Hepatocyte (in vitro differentiated cells): Measurements from ENCODE around the gene TYR. TPM values are rescaled to one million over a fixed set of nuclear protein-coding genes. Genes with fewer than 3 reads are reported as not detected.
"Not testable (repeated sequence)": the region's sequence is repeated elsewhere in the genome, so short reads cannot be mapped to it uniquely, and the experiment has no call there.

Source experiments
- DNase-seq: peaks from one replicate; pipeline ENCODE4 v3.0.0-alpha.2; 2016; ENCODE audit warnings: low spot score
- H2AFZ ChIP-seq: fragments of 200-600 bp; sonication (generic); 2 replicates; pipeline ENCODE4 v1.6.0; 2016; ENCODE audit warnings: antibody characterized with exemption, mild to moderate bottlenecking
- H3K27ac ChIP-seq: fragments of 200-600 bp; sonication (generic); 2 replicates; pipeline ENCODE4 v1.5.1; 2016; ENCODE audit warnings: mild to moderate bottlenecking
- H3K27me3 ChIP-seq: fragments of 200-600 bp; sonication (generic); 2 replicates; pipeline ENCODE4 v1.6.1; 2016
- H3K36me3 ChIP-seq: fragments of 200-600 bp; sonication (generic); replicated peaks from 2 replicates; pipeline ENCODE4 v1.5.1; 2016; ENCODE audit warnings: low read depth; ENCODE audit not compliant: insufficient read depth
- H3K4me1 ChIP-seq: fragments of 200-600 bp; sonication (generic); 2 replicates; pipeline ENCODE4 v1.5.1; 2016; ENCODE audit warnings: mild to moderate bottlenecking, moderate library complexity; ENCODE audit not compliant: insufficient read depth
- H3K4me2 ChIP-seq: fragments of 200-600 bp; sonication (generic); 2 replicates; pipeline ENCODE4 v1.6.0; 2016
- H3K4me3 ChIP-seq: fragments of 200-600 bp; sonication (generic); 2 replicates; pipeline ENCODE4 v1.5.1; 2016; ENCODE audit warnings: mild to moderate bottlenecking
- H3K79me2 ChIP-seq: fragments of 200-600 bp; sonication (generic); 2 replicates; pipeline ENCODE4 v1.6.0; 2017; ENCODE audit warnings: mild to moderate bottlenecking
- H3K9me2 ChIP-seq: fragments of 200-600 bp; sonication (generic); replicated peaks from 2 replicates; pipeline ENCODE4 v1.6.0; 2017; ENCODE audit warnings: mild to moderate bottlenecking; ENCODE audit not compliant: insufficient read depth
- H3K9me3 ChIP-seq: fragments of 200-600 bp; sonication (generic); 2 replicates; pipeline ENCODE4 v1.5.1; 2016; ENCODE audit warnings: low read depth, mild to moderate bottlenecking
- H4K20me1 ChIP-seq: fragments of 200-600 bp; sonication (generic); 2 replicates; pipeline ENCODE4 v1.6.0; 2016; ENCODE audit warnings: mild to moderate bottlenecking; ENCODE audit not compliant: insufficient read depth, poor library complexity, severe bottlenecking
- CTCF ChIP-seq: fragments of 200-600 bp; sonication (generic); IDR thresholded peaks from 2 replicates; pipeline ENCODE4 v1.5.1; 2016; ENCODE audit warnings: antibody characterized with exemption, mild to moderate bottlenecking; ENCODE audit not compliant: poor library complexity
- EZH2 ChIP-seq: fragments of 200-600 bp; sonication (generic); IDR thresholded peaks from 2 replicates; pipeline ENCODE4 v1.6.1; 2016; ENCODE audit warnings: antibody characterized with exemption, mild to moderate bottlenecking, borderline replicate concordance
- EZH2phosphoT487 ChIP-seq: fragments of 200-600 bp; sonication (generic); IDR thresholded peaks from one replicate; pipeline ENCODE4 v1.6.1; 2018; ENCODE audit warnings: antibody characterized with exemption, mild to moderate bottlenecking, low read depth, moderate library complexity; ENCODE audit not compliant: unreplicated experiment, severe bottlenecking
- WGBS: methylation state at CpG from one replicate; pipeline ENCODE4 v1.1.6; 2016; ENCODE audit warnings: low lambda C conversion rate; ENCODE audit errors: missing lambda C conversion rate; 5-methylcytosine and 5-hydroxymethylcytosine counted together
- polyA plus RNA-seq: library from polyadenylated mRNA; unstranded; fragments of >200 nt; fragmentation: Nextera tagmentation; extraction: Ambion mirVana; gene quantifications from 2 replicates; pipeline ENCODE4 v1.2.1, GENCODE V29; 2016
- total RNA-seq: library from RNA; depleted of rRNA; stranded (reverse); fragments of >200 nt; gene quantifications from 2 replicates; pipeline ENCODE4 v1.2.3, GENCODE V29; 2014

TYR gene
- total and polyA plus RNA-seq, 2 experiments from 2014 or later, result not detected

GRCh38 chr11:89220684-89221339 is 43.1 kb downstream of the TYR start:
- Histone ChIP-seq H3K27me3 (no peaks in the 10 kb centered on the region), H3K27ac (no peak overlapping the region), H2AFZ (no peak overlapping the region), H3K9me3 (no peaks in the 10 kb centered on the region), H3K4me1 (no peaks in the 10 kb centered on the region), H3K36me3 (no peaks in the 10 kb centered on the region), H3K9me2 (no peaks in the 10 kb centered on the region), H3K4me2 (no peak overlapping the region), H3K79me2 (no peaks in the 10 kb centered on the region), H3K4me3 (no peak overlapping the region), H4K20me1 (no peaks in the 10 kb centered on the region)
- DNase-seq, result no peak
- TF ChIP-seq CTCF (no peak), EZH2phosphoT487 (no peak), EZH2 (no peak)
- WGBS, result 80% methylated on average over 8 of the region's 8 CpGs

DNA sequence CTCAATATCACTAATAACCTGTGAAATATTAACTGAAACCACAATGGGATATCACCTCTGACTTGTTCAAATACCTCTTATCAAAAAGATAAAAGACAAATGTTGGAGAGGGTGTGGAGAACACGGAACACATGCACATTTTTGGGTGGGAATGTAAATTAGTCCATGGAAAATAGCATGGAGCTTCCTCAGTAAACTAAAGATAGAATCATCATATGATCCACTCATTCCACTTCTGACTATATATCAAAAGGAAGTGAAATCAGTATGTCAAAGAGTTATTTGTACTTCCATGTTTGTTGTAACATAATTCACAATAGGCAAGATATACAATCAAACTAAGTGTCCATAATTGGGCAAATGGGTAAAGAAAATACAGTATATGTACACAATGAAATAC is 57.4 kb downstream of the TYR start:
- Histone ChIP-seq H3K27me3 (no peaks in the 10 kb centered on the region), H3K9me2 (no peaks in the 10 kb centered on the region), H3K4me2 (no peak overlapping the region), H4K20me1 (no peaks in the 10 kb centered on the region), H3K79me2 (no peaks in the 10 kb centered on the region), H2AFZ (no peak overlapping the region), H3K36me3 (no peaks in the 10 kb centered on the region), H3K27ac (no peak overlapping the region), H3K4me3 (no peak overlapping the region), H3K4me1 (no peaks in the 10 kb centered on the region), H3K9me3 (no peaks in the 10 kb centered on the region)
- DNase-seq, result no peak
- 27% methylated on average over 1 of the region's 1 CpG for whole genome bisulfite sequencing
- TF ChIP-seq CTCF, result no peak
- TF ChIP-seq EZH2phosphoT487, result no peak
- no peak for TF ChIP-seq EZH2

- Histone ChIP-seq H3K9me2 (no peaks in the 10 kb centered on the region), H3K36me3 (no peaks in the 10 kb centered on the region), H3K4me1 (no peaks in the 10 kb centered on the region), H3K27ac (no peak overlapping the region), H3K4me2 (no peak overlapping the region), H4K20me1 (no peaks in the 10 kb centered on the region), H3K4me3 (no peak overlapping the region), H3K9me3 (no peaks in the 10 kb centered on the region), H2AFZ (no peak overlapping the region), H3K79me2 (no peaks in the 10 kb centered on the region), H3K27me3 (no peaks in the 10 kb centered on the region)
- no peak for DNase-seq
- TF ChIP-seq CTCF, result no peak
- TF ChIP-seq EZH2, result no peak
- TF ChIP-seq EZH2phosphoT487, result no peak
- 94% methylated on average over 5 of the region's 5 CpGs for WGBS
Observed at GRCh38 chr11:89235976-89236375, 58.3 kb downstream of the TYR start.

- not testable (repeated sequence) for H3K9me3 ChIP-seq, H3K4me2 ChIP-seq, H3K79me2 ChIP-seq, H3K27me3 ChIP-seq, H3K27ac ChIP-seq, H3K4me3 ChIP-seq, H2AFZ ChIP-seq, H3K4me1 ChIP-seq, H4K20me1 ChIP-seq, H3K36me3 ChIP-seq, H3K9me2 ChIP-seq, DNase-seq
- 89% methylated on average over 4 of the region's 4 CpGs for whole genome bisulfite sequencing
Observed at GRCh38 chr11:89247007-89247406, 69.3 kb downstream of the TYR start.
